H9 (cell line): Measurements from ENCODE around the gene XDH. TPM values are rescaled to one million over a fixed set of nuclear protein-coding genes. Genes with fewer than 3 reads are reported as not detected.

Experiments
- DNase-seq: peaks from one replicate; pipeline ENCODE4 v3.0.0-alpha.2; 2017
- H2AFZ ChIP-seq: one replicate; pipeline ENCODE4 v1.6.1; 2013; ENCODE audit warnings: mild to moderate bottlenecking, low read length, control low read depth, moderate library complexity
- H2AK5ac ChIP-seq: 2 replicates; pipeline ENCODE4 v1.6.1; 2013; ENCODE audit warnings: low read length, control low read depth, mixed read lengths; ENCODE audit not compliant: insufficient read length
- H2BK120ac ChIP-seq: one replicate; pipeline ENCODE4 v1.6.1; 2013; ENCODE audit warnings: low read depth, mild to moderate bottlenecking, low read length, control low read depth, inconsistent platforms; ENCODE audit not compliant: poor library complexity, severe bottlenecking
- H2BK12ac ChIP-seq: 2 replicates; pipeline ENCODE4 v1.6.1; 2013; ENCODE audit warnings: low read length, control low read depth, mixed read lengths, low read depth; ENCODE audit not compliant: insufficient read length
- H2BK15ac ChIP-seq: 2 replicates; pipeline ENCODE4 v1.6.1; 2013; ENCODE audit warnings: low read depth, low read length, control low read depth
- H2BK20ac ChIP-seq: one replicate; pipeline ENCODE4 v1.6.1; 2013; ENCODE audit warnings: low read depth, mild to moderate bottlenecking, low read length, control low read depth, inconsistent platforms; ENCODE audit not compliant: poor library complexity, severe bottlenecking
- H2BK5ac ChIP-seq: 2 replicates; pipeline ENCODE4 v1.6.1; 2013; ENCODE audit warnings: low read length, control low read depth, mixed read lengths; ENCODE audit not compliant: insufficient read length
- H3K14ac ChIP-seq: 2 replicates; pipeline ENCODE4 v1.6.1; 2013; ENCODE audit warnings: low read length, control low read depth; ENCODE audit not compliant: insufficient read depth
- H3K18ac ChIP-seq: 2 replicates; pipeline ENCODE4 v1.6.1; 2013; ENCODE audit warnings: low read depth, mild to moderate bottlenecking, mixed read lengths, low read length, control low read depth; ENCODE audit not compliant: insufficient read length
- H3K23ac ChIP-seq: 2 replicates; pipeline ENCODE4 v1.6.1; 2013; ENCODE audit warnings: low read length, control low read depth, mixed read lengths, low read depth; ENCODE audit not compliant: insufficient read length
- H3K23me2 ChIP-seq: 2 replicates; pipeline ENCODE4 v1.6.1; 2013; ENCODE audit warnings: low read depth, mild to moderate bottlenecking, mixed read lengths, low read length, control low read depth; ENCODE audit not compliant: insufficient read length, poor library complexity, severe bottlenecking
- H3K27ac ChIP-seq: 2 replicates; pipeline ENCODE4 v1.5.1; 2013; ENCODE audit warnings: low read length, control low read depth, mixed read lengths, low read depth; ENCODE audit not compliant: insufficient read length
- H3K27me3 ChIP-seq: 2 replicates; pipeline ENCODE4 v1.6.1; 2013; ENCODE audit warnings: low read length, control low read depth, inconsistent platforms; ENCODE audit not compliant: insufficient read depth
- H3K4ac ChIP-seq: 2 replicates; pipeline ENCODE4 v1.6.1; 2013; ENCODE audit warnings: low read depth, mild to moderate bottlenecking, control low read depth, inconsistent platforms, low read length, moderate library complexity
- H3K4me1 ChIP-seq: 2 replicates; pipeline ENCODE4 v1.6.1; 2013; ENCODE audit warnings: low read length, control low read depth, inconsistent platforms; ENCODE audit not compliant: insufficient read depth
- H3K4me2 ChIP-seq: 2 replicates; pipeline ENCODE4 v1.6.1; 2013; ENCODE audit warnings: low read length, control low read depth, mixed read lengths; ENCODE audit not compliant: insufficient read length, insufficient read depth
- H3K56ac ChIP-seq: 2 replicates; pipeline ENCODE4 v1.6.1; 2013; ENCODE audit warnings: low read depth, mild to moderate bottlenecking, mixed read lengths, low read length, control low read depth; ENCODE audit not compliant: insufficient read length
- H3K79me1 ChIP-seq: 2 replicates; pipeline ENCODE4 v1.6.1; 2013; ENCODE audit warnings: low read depth, mild to moderate bottlenecking, moderate library complexity, low read length, control low read depth, inconsistent platforms; ENCODE audit not compliant: insufficient read depth, poor library complexity, severe bottlenecking
- H3K79me2 ChIP-seq: 2 replicates; pipeline ENCODE4 v1.6.1; 2013; ENCODE audit warnings: low read length, control low read depth, inconsistent platforms; ENCODE audit not compliant: insufficient read depth
- H3K9ac ChIP-seq: 2 replicates; pipeline ENCODE4 v1.6.1; 2013; ENCODE audit warnings: low read length, control low read depth, mixed read lengths; ENCODE audit not compliant: insufficient read length; ENCODE audit errors: extremely low read depth
- H3K9me3 ChIP-seq: one replicate; pipeline ENCODE4 v1.6.1; 2013; ENCODE audit warnings: low read depth, low read length, inconsistent platforms; ENCODE audit not compliant: control insufficient read depth
- H3T11ph ChIP-seq: one replicate; pipeline ENCODE4 v1.6.1; 2013; ENCODE audit warnings: mild to moderate bottlenecking, low read length, control low read depth, inconsistent platforms
- H4K20me1 ChIP-seq: one replicate; pipeline ENCODE4 v1.6.1; 2013; ENCODE audit not compliant: control insufficient read depth, insufficient read length, insufficient read depth
- H4K5ac ChIP-seq: 2 replicates; pipeline ENCODE4 v1.6.1; 2013; ENCODE audit warnings: low read depth, mild to moderate bottlenecking, mixed read lengths, low read length, control low read depth; ENCODE audit not compliant: insufficient read length
- H4K8ac ChIP-seq: replicated peaks from 2 replicates; pipeline ENCODE4 v1.6.1; 2013; ENCODE audit warnings: low read length, control low read depth, mixed read lengths, low read depth; ENCODE audit not compliant: insufficient read length
- H4K91ac ChIP-seq: 2 replicates; pipeline ENCODE4 v1.6.1; 2013; ENCODE audit warnings: low read depth, mild to moderate bottlenecking, moderate library complexity, mixed read lengths, low read length, control low read depth; ENCODE audit not compliant: insufficient read length
- H3K27ac Mint-ChIP-seq, 3 experiments: 2 replicates in 2 of 3; 3 replicates in 1 of 3; pipeline ENCODE4 v1.8.0; 2020 to 2021; ENCODE audit warnings: mixed read lengths in 3 of 3, mild to moderate bottlenecking in 1 of 3, moderate library complexity in 1 of 3
- H3K27me3 Mint-ChIP-seq: 2 replicates; pipeline ENCODE4 v1.8.0; 2021; ENCODE audit warnings: low read depth, mild to moderate bottlenecking, moderate library complexity, mixed read lengths
- H3K36me3 Mint-ChIP-seq, 3 experiments: 2 replicates in 2 of 3; 3 replicates in 1 of 3; pipeline ENCODE4 v1.8.0; 2020 to 2021; ENCODE audit warnings: low read depth in 3 of 3, mixed read lengths in 3 of 3; ENCODE audit not compliant: insufficient read depth in 1 of 3
- H3K4me1 Mint-ChIP-seq, 2 experiments: 2 replicates each; pipeline ENCODE4 v1.8.0; 2020; ENCODE audit warnings: mixed read lengths in 2 of 2
- H3K4me3 Mint-ChIP-seq, 2 experiments: 2 replicates in 1 of 2; 3 replicates in 1 of 2; pipeline ENCODE4 v1.8.0; 2020 to 2021; ENCODE audit warnings: mild to moderate bottlenecking in 2 of 2, mixed read lengths in 2 of 2, moderate library complexity in 1 of 2
- H3K9me3 Mint-ChIP-seq, 2 experiments: 2 replicates in 1 of 2; 3 replicates in 1 of 2; pipeline ENCODE4 v1.8.0; 2020; ENCODE audit warnings: mild to moderate bottlenecking in 2 of 2, mixed read lengths in 2 of 2, moderate library complexity in 1 of 2
- CTCF ChIP-seq: fragments of 200-600 bp; sonication (generic); conservative IDR thresholded peaks from 3 replicates; pipeline ENCODE4 v1.8.0; 2021; ENCODE audit warnings: antibody characterized with exemption, mild to moderate bottlenecking
- WGBS: extraction: QIAGEN DNeasy Blood & Tissue Kit; methylation state at CpG from one replicate; pipeline ENCODE4 v1.1.7; 2013; ENCODE audit warnings: missing lambda C conversion rate, low lambda C conversion rate, mixed read lengths; ENCODE audit not compliant: insufficient read length; ENCODE audit errors: extremely low coverage; 5-methylcytosine and 5-hydroxymethylcytosine counted together
- total RNA-seq: library from RNA; stranded (reverse); gene quantifications from 2 replicates; pipeline ENCODE4 v1.2.1, GENCODE V29; 2021

Gene XDH
- total RNA-seq, 1 experiment from 2014 or later, result 1.4 TPM

- H3K27me3 Mint-ChIP-seq, result no peaks in the 10 kb centered on the region
- Histone ChIP-seq H3K56ac (no peak overlapping the region), H3K9ac (no peak overlapping the region), H2BK15ac (no peak overlapping the region), H3K23ac (no peak overlapping the region), H3K14ac (no peak overlapping the region), H4K8ac (no peak overlapping the region), H3K4ac (no peak overlapping the region), H3K79me1 (no peaks in the 10 kb centered on the region), H4K20me1 (no peaks in the 10 kb centered on the region), H2BK12ac (no peak overlapping the region), H4K5ac (no peak overlapping the region), H2BK20ac (no peak overlapping the region), H4K91ac (no peak overlapping the region), H2BK120ac (no peak overlapping the region), H2AFZ (no peak overlapping the region), H3K9me3 (no peaks in the 10 kb centered on the region), H2AK5ac (no peak overlapping the region), H3K27me3 (no peaks in the 10 kb centered on the region), H2BK5ac (no peak overlapping the region), H3K23me2 (no peaks in the 10 kb centered on the region), H3K79me2 (no peaks in the 10 kb centered on the region), H3T11ph (no peak overlapping the region), H3K27ac (no peak overlapping the region), H3K4me2 (no peak overlapping the region), H3K4me1 (no peaks in the 10 kb centered on the region), H3K18ac (no peak overlapping the region)
- no peaks in the 10 kb centered on the region for H3K4me1 Mint-ChIP-seq
- DNase-seq, result no peak
- no peak overlapping the region for H3K4me3 Mint-ChIP-seq
- TF ChIP-seq CTCF, result peak; percentile 57
- peaks cover 2 to 3% of the 10 kb centered on the region in 2 experiments; a peak in 3 of 5 replicates for H3K9me3 Mint-ChIP-seq
- no peaks in the 10 kb centered on the region; a peak in 1 of 7 replicates for H3K36me3 Mint-ChIP-seq
- WGBS, result 100% methylated on average over 1 of the region's 3 CpGs
- no peak overlapping the region for H3K27ac Mint-ChIP-seq
Observed at GRCh38 chr2:31434911-31435310, 20.4 kb upstream of the XDH start.
